ENCODE data around the gene TRIOBP.
A peak's percentile ranks its signal among the peaks of the same experiment; 100 is the strongest.
"Not testable (repeated sequence)": the region's sequence is repeated elsewhere in the genome, so short reads cannot be mapped to it uniquely, and the experiment has no call there.

The TRIOBP gene

GRCh38 chr22:37782340-37783168 lies 85.7 kb downstream of the TRIOBP start:
- FAIRE-seq = no peak

- no peak for FAIRE-seq
These were observed 88.1 kb downstream of the TRIOBP start for GRCh38 chr22:37784829-37785495.

- FAIRE-seq = no peak
These were observed 93.4 kb downstream of the TRIOBP start for GRCh38 chr22:37790234-37790633.

- no peak for FAIRE-seq
These were observed 95.6 kb downstream of the TRIOBP start for GRCh38 chr22:37792494-37792893.

- no peak for FAIRE-seq
These were observed 97.5 kb downstream of the TRIOBP start for GRCh38 chr22:37794376-37794775.

GRCh38 chr22:37796079-37796478 lies 99.2 kb downstream of the TRIOBP start:
- FAIRE-seq = no peak

GRCh38 chr22:37797259-37797658 lies 100.4 kb downstream of the TRIOBP start:
- not testable (repeated sequence) for FAIRE-seq

GRCh38 chr22:37797874-37798500 lies 101.1 kb downstream of the TRIOBP start:
- no peak for FAIRE-seq

GRCh38 chr22:37799979-37800378 lies 103.1 kb downstream of the TRIOBP start:
- FAIRE-seq = not testable (repeated sequence)

GRCh38 chr22:37801946-37802309 lies 105.1 kb downstream of the TRIOBP start:
- FAIRE-seq = no peak

- no peak for FAIRE-seq
These were observed 105.7 kb downstream of the TRIOBP start for GRCh38 chr22:37802310-37803194.

- no peak for FAIRE-seq
These were observed 106.4 kb downstream of the TRIOBP start for GRCh38 chr22:37803195-37803638.

GRCh38 chr22:37803639-37804351 lies 106.9 kb downstream of the TRIOBP start:
- no peak for FAIRE-seq

GRCh38 chr22:37804352-37804880 lies 107.6 kb downstream of the TRIOBP start:
- FAIRE-seq = no peak

GRCh38 chr22:37804881-37805809 lies 108.3 kb downstream of the TRIOBP start:
- FAIRE-seq = no peak

- FAIRE-seq = no peak
These were observed 109.0 kb downstream of the TRIOBP start for GRCh38 chr22:37805810-37806277.

- no peak for FAIRE-seq
These were observed 109.8 kb downstream of the TRIOBP start for GRCh38 chr22:37806409-37807333.

GRCh38 chr22:37807410-37808293 lies 110.8 kb downstream of the TRIOBP start, which contains the start of gene GCAT:
TSS of gene GCAT (plus strand) at chr22:37807934. CDS start at chr22:37807968, 34 bp downstream.
- FAIRE-seq = peak; percentile 18
